ENCODE results near the gene IL1RL1. TPM values are rescaled to one million over a fixed set of nuclear protein-coding genes. Genes with fewer than 3 reads are reported as not detected.

Gene IL1RL1
- polyA plus RNA-seq, 3 donors from 2014 or later, result 0.48 to 1.8 TPM; not detected in 1

DNA sequence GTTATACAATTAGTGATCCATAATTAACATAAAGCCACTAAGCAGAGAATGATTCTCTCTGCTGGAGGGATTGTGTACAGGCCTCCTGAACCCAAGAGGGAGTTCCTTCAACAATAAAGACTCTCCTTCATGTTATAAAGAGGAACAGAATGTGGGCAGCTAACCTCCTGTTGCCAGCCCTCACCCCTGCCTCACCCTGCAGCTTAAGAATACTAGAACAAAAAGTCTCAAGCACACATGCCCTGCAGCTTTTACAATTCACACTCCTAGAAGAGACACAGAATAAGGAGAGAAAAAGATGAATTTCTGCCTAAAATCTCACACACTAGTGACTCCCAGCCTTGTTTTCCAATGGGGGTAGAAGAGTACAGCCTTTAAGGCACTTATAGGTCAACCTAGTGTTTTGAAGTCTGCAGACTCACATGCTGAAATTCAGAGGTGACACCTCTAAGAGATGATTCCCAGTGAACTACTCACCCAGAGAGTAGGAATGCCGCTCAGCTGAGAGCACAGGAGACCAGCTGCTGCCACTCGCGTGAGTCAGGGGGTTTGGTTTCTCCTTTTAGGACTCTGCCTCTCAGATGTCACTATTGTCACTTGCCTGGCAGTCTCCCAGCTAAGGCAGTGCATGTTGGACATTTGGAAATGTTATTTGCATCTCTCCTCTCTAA, 32.5 kb upstream of the IL1RL1 start:
- Mint-ChIP-seq H3K4me1 (peaks cover 41 to 50% of the 10 kb centered on the region in 2 donors), H3K4me3 (no peak overlapping the region), H3K36me3 (no peaks in the 10 kb centered on the region), H3K9me3 (peaks cover 0 to 2% (median 0%) of the 10 kb centered on the region in 6 donors), H3K27ac (peak overlapping the region in 2 of 6 donors; percentile 49 to 55), H3K27me3 (ENCODE audit: low read depth in 3 of 3) (peaks cover 0 to 1% (median 0%) of the 10 kb centered on the region in 3 donors)
- DNase-seq, result no peak

- Mint-ChIP-seq H3K27me3 (ENCODE audit: low read depth in 3 of 3) (peaks cover 0 to 1% (median 0%) of the 10 kb centered on the region in 3 donors), H3K4me1 (peaks cover 39 to 50% of the 10 kb centered on the region in 2 donors), H3K4me3 (no peak overlapping the region), H3K9me3 (peaks cover 0 to 2% (median 0%) of the 10 kb centered on the region in 6 donors), H3K36me3 (no peaks in the 10 kb centered on the region), H3K27ac (no peak overlapping the region)
- DNase-seq, result no peak
These were observed 32.0 kb upstream of the IL1RL1 start for GRCh38 chr2:102279391-102279735.

- H3K4me1 Mint-ChIP-seq, result peaks cover 12 to 18% of the 10 kb centered on the region in 2 donors
- no peaks in the 10 kb centered on the region for H3K9me3 Mint-ChIP-seq
- H3K4me3 Mint-ChIP-seq, result no peak overlapping the region
- H3K36me3 Mint-ChIP-seq, result no peaks in the 10 kb centered on the region
- no peak for DNase-seq
- no peak overlapping the region for H3K27ac Mint-ChIP-seq
- peaks cover 0 to 3% (median 0%) of the 10 kb centered on the region in 3 donors for H3K27me3 Mint-ChIP-seq (ENCODE audit: low read depth in 3 of 3)
These were observed 28.7 kb upstream of the IL1RL1 start for GRCh38 chr2:102282678-102283091.

GRCh38 chr2:102283996-102284395, 27.4 kb upstream of the IL1RL1 start:
- no peak for DNase-seq
- H3K4me1 Mint-ChIP-seq, result peaks cover 0 to 5% of the 10 kb centered on the region in 2 donors

GRCh38 chr2:102284611-102285010, 26.8 kb upstream of the IL1RL1 start:
- Mint-ChIP-seq H3K27me3 (ENCODE audit: low read depth in 3 of 3) (peaks cover 0 to 4% (median 2%) of the 10 kb centered on the region in 3 donors), H3K36me3 (no peaks in the 10 kb centered on the region), H3K27ac (no peak overlapping the region), H3K9me3 (no peaks in the 10 kb centered on the region), H3K4me1 (no peaks in the 10 kb centered on the region), H3K4me3 (no peak overlapping the region)
- no peak for DNase-seq

More at GRCh38 chr2:102283996-102284395, 27.4 kb upstream of the IL1RL1 start:
- H3K9me3 Mint-ChIP-seq, result no peaks in the 10 kb centered on the region
- no peak overlapping the region for H3K4me3 Mint-ChIP-seq
- no peaks in the 10 kb centered on the region for H3K36me3 Mint-ChIP-seq
- H3K27ac Mint-ChIP-seq, result no peak overlapping the region
- peaks cover 0 to 2% (median 1%) of the 10 kb centered on the region in 3 donors for H3K27me3 Mint-ChIP-seq (ENCODE audit: low read depth in 3 of 3)

DNA sequence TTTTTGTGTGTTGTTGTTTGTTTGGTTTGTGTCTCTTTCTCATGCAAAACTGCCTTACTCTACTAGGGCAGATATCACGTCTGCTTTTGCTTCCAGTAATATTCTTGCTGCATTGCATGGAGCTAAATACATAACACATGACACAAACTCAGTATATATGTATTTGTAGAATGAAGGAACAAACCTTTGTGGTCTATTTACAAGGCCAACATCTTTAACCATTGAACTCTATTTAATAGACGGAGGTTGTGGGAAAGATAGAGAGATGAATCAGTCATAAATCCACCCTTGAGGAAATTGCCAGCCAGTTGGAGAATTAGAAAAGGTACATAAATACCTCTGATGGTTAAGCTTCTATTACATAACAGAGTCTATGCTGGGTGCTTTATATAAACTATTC, 26.0 kb upstream of the IL1RL1 start:
- Mint-ChIP-seq H3K27ac (no peak overlapping the region), H3K4me1 (no peaks in the 10 kb centered on the region)
- no peak for DNase-seq

DNA sequence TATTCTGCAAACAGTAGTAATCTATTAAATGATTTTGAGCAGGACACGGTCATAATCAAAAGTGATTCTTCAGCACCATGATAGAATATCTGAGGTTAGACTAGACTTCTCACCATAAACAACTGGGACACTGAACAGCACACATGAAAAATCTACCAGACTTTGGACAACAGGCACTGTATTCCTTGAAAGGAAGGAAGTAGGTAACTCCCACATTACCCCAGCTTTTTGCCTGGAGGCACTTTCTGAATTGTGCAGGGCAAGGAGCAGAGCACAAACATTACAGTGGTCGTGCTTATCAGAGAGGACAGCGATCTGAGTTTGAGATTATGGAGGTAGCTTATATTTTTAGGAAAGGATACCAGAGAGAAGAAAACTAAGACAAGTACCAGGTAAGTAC, 25.3 kb upstream of the IL1RL1 start:
- Mint-ChIP-seq H3K27ac (no peak overlapping the region), H3K4me1 (peaks cover 4 to 5% of the 10 kb centered on the region in 2 donors), H3K4me3 (no peak overlapping the region), H3K9me3 (no peaks in the 10 kb centered on the region), H3K27me3 (ENCODE audit: low read depth in 3 of 3) (peaks cover 1 to 4% (median 2%) of the 10 kb centered on the region in 3 donors), H3K36me3 (no peaks in the 10 kb centered on the region)
- no peak for DNase-seq

More for the DNA sequence above, 26.0 kb upstream of the IL1RL1 start:
- peaks cover 0 to 4% (median 2%) of the 10 kb centered on the region in 3 donors for H3K27me3 Mint-ChIP-seq (ENCODE audit: low read depth in 3 of 3)
- no peaks in the 10 kb centered on the region for H3K36me3 Mint-ChIP-seq
- no peak overlapping the region for H3K4me3 Mint-ChIP-seq
- H3K9me3 Mint-ChIP-seq, result no peaks in the 10 kb centered on the region

DNA sequence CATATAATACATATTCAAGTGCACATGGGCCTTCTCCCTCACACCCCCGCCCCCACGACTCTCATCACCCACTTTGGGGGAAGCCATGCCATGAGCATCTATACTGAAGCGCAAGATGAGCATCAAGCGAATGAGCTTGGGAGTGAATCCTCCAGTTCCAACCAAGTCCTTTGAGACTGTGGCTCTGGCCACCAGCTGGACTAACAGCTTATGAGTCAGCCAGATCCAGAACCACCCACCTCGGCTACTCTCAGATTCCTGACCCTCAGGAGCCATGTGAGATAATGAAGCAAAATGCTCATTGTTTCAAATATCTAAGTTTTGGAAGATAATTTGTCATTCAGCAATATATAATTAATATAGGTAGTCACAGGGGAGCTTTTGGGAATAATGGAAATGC, 22.2 kb upstream of the IL1RL1 start:
- H3K36me3 Mint-ChIP-seq, result no peaks in the 10 kb centered on the region
- H3K27me3 Mint-ChIP-seq (ENCODE audit: low read depth in 3 of 3), result peaks cover 1 to 4% (median 4%) of the 10 kb centered on the region in 3 donors
- no peak overlapping the region for H3K4me3 Mint-ChIP-seq
- peaks cover 14 to 24% of the 10 kb centered on the region in 2 donors for H3K4me1 Mint-ChIP-seq
- peaks cover 0 to 3% (median 0%) of the 10 kb centered on the region in 6 donors for H3K9me3 Mint-ChIP-seq
- H3K27ac Mint-ChIP-seq, result no peak overlapping the region
- no peak for DNase-seq

DNA sequence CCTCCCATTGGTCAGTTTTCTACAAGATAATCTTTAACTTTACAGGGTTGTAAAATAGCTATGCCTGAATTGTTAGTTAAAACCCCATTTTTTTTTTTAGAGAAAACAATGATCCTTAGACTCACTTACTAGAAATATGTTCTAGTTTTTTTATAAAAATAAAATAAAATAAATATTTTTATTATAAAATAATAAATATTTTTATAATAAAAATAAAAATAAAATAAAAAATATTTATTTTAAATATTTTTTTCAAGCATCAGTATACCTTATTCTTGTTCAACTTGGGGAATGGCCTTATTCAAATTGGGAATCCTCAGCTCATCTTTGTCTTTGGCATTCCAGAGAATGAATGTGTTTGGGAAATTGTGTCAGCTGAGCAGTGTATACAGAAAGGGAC, 20.8 kb upstream of the IL1RL1 start:
- Mint-ChIP-seq H3K9me3 (peaks cover 0 to 3% (median 0%) of the 10 kb centered on the region in 6 donors), H3K4me1 (peaks cover 24 to 35% of the 10 kb centered on the region in 2 donors), H3K4me3 (no peak overlapping the region), H3K36me3 (no peaks in the 10 kb centered on the region), H3K27ac (no peak overlapping the region), H3K27me3 (ENCODE audit: low read depth in 3 of 3) (peaks cover 1 to 4% (median 4%) of the 10 kb centered on the region in 3 donors)
- no peak for DNase-seq

- no peak for DNase-seq
- Mint-ChIP-seq H3K36me3 (no peaks in the 10 kb centered on the region), H3K27me3 (ENCODE audit: low read depth in 3 of 3) (peaks cover 1 to 4% (median 2%) of the 10 kb centered on the region in 3 donors), H3K4me1 (peaks cover 24 to 35% of the 10 kb centered on the region in 2 donors), H3K9me3 (peaks cover 0 to 3% (median 0%) of the 10 kb centered on the region in 6 donors), H3K27ac (no peak overlapping the region), H3K4me3 (peak overlapping the region in 2 of 5 donors; percentile 36 to 58)
These were observed 19.9 kb upstream of the IL1RL1 start for GRCh38 chr2:102291319-102292075.

DNA sequence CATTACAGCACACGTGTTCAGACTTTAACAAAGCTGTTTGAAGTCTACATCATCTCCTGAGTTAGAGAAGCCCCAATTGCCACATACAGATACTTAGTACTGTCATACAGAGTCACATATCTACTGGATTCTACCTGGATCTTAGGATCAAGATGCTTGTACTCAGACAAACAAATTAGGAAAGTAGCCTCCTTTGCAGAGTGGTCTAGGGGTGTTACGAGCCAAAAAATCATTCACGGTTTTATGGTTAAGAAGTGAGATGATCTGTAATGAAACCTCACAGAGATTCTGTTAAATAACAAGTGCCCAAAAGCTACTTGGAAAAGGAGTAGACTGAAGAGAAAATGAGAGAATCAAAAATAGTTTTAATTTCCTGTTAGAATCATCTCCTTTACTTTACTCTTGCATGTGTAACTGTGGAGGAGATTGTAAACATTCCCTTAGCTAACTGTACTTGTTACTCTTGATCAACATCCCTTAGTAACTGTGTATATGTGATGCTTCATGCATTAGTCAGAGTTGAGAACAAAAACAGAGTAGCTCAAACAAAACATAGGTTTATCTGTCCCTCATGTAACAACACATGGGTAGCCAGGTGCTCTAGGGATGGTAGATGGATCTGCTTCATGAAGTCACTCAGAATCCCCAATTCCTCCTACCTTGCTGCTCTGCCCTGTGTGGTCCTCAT, 16.4 kb upstream of the IL1RL1 start:
- Mint-ChIP-seq H3K9me3 (peaks cover 0 to 3% (median 0%) of the 10 kb centered on the region in 6 donors), H3K4me3 (no peak overlapping the region), H3K27me3 (ENCODE audit: low read depth in 3 of 3) (peaks cover 0 to 2% (median 1%) of the 10 kb centered on the region in 3 donors), H3K27ac (peak overlapping the region in 1 of 6 donors; percentile 65), H3K36me3 (no peaks in the 10 kb centered on the region), H3K4me1 (peaks cover 24 to 35% of the 10 kb centered on the region in 2 donors)
- no peak for DNase-seq

DNA sequence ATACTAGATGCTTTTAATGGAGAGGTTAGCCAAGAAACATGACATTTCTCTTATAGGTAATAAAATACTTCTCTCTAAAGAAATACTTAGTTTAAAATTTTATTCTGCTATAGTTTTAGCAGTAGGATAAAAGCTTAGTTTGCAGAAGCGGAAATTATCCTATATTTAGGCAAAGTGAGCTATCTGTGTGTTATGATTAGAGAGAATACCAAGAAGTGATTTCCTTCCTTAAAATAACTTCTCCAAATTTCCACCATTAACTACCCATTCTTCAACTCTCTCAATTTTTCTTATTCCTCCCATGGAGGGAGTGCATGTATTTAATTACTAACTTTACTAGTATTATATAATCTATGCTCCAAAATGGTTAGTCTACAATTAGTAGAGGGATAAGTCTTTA, 15.8 kb upstream of the IL1RL1 start:
- Mint-ChIP-seq H3K4me1 (peaks cover 24 to 35% of the 10 kb centered on the region in 2 donors), H3K4me3 (no peak overlapping the region), H3K27ac (no peak overlapping the region), H3K27me3 (ENCODE audit: low read depth in 3 of 3) (peaks cover 0 to 2% (median 1%) of the 10 kb centered on the region in 3 donors), H3K36me3 (no peaks in the 10 kb centered on the region), H3K9me3 (peaks cover 0 to 3% (median 0%) of the 10 kb centered on the region in 6 donors)
- DNase-seq, result no peak

DNA sequence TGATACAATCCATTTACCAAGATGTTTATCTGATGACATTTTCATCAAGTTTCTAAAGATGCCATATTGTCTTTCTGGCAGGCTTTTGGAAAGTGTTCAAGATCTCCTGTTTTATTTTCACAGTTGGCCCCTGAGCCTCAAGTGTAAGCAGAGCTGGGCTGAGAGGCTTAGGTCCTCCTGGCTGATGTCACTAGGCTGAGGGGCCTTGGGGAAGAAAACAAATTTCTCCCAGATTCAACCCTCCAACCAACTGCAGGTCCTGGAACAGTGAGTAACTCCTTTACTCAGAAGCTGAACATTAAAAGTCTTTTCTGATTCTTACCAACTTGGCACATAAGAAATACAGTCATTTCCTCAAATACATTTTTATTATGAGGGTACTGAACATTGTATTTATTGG, 14.9 kb upstream of the IL1RL1 start:
- Mint-ChIP-seq H3K9me3 (peaks cover 0 to 3% (median 0%) of the 10 kb centered on the region in 6 donors), H3K36me3 (no peaks in the 10 kb centered on the region), H3K4me1 (peaks cover 16 to 29% of the 10 kb centered on the region in 2 donors), H3K27ac (no peak overlapping the region), H3K27me3 (ENCODE audit: low read depth in 3 of 3) (peaks cover 0 to 2% (median 0%) of the 10 kb centered on the region in 3 donors), H3K4me3 (no peak overlapping the region)
- no peak for DNase-seq

- Mint-ChIP-seq H3K36me3 (no peaks in the 10 kb centered on the region), H3K4me1 (peaks cover 19 to 28% of the 10 kb centered on the region in 2 donors), H3K27ac (no peak overlapping the region), H3K9me3 (no peaks in the 10 kb centered on the region), H3K4me3 (no peak overlapping the region), H3K27me3 (ENCODE audit: low read depth in 3 of 3) (peaks cover 2 to 4% (median 3%) of the 10 kb centered on the region in 3 donors)
- no peak for DNase-seq
These were observed 13.5 kb upstream of the IL1RL1 start for GRCh38 chr2:102297891-102298290.

Data from immature natural killer cell (primary cell).